ENCODE results near the gene ANKRD12.

ANKRD12 gene

DNA sequence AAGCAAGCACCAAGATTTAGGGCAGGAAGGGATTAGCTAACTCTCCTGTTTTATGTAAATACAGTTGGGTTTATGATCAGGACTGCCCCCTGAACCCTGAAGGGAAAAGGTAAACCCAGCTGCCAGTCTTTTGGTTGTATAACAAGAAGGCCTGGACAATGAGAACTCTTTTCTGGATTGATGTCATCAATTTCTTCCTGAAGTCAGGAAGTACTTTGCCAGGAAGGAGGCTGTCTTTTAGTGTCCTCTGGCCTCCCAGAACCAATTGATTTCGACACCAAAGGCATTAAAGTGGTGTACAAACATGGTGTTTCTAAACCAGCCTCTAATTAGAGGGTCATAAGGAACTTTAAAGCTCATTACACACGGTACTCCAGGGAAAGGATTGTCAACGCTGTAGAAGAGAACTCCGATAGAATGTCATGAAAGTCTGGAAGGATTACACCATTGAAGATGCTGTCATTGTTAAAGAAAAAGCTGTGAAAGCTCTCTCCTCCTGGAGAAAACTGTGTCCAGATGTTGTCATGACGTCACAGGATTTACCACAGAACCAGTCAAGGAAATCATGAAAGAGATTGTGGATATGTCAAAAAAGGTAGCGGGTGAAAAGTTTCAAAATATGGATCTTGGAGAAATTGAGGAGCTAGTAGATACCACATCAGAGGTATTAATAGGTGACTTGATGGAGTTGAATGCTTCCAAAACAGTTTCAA is 78.8 kb downstream of the ANKRD12 start:
- DNase-seq (ENCODE audit: low read depth), result no peak
- TF ChIP-seq, protein P1, sequence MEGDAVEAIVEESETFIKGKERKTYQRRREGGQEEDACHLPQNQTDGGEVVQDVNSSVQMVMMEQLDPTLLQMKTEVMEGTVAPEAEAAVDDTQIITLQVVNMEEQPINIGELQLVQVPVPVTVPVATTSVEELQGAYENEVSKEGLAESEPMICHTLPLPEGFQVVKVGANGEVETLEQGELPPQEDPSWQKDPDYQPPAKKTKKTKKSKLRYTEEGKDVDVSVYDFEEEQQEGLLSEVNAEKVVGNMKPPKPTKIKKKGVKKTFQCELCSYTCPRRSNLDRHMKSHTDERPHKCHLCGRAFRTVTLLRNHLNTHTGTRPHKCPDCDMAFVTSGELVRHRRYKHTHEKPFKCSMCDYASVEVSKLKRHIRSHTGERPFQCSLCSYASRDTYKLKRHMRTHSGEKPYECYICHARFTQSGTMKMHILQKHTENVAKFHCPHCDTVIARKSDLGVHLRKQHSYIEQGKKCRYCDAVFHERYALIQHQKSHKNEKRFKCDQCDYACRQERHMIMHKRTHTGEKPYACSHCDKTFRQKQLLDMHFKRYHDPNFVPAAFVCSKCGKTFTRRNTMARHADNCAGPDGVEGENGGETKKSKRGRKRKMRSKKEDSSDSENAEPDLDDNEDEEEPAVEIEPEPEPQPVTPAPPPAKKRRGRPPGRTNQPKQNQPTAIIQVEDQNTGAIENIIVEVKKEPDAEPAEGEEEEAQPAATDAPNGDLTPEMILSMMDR (IDR thresholded peaks at IDR 0.05; ENCODE audit: low read depth, low read length, missing control alignments), result no peak
- no peak overlapping the region for H3K4me3 ChIP-seq (ENCODE audit: low read depth, low read length)

DNA sequence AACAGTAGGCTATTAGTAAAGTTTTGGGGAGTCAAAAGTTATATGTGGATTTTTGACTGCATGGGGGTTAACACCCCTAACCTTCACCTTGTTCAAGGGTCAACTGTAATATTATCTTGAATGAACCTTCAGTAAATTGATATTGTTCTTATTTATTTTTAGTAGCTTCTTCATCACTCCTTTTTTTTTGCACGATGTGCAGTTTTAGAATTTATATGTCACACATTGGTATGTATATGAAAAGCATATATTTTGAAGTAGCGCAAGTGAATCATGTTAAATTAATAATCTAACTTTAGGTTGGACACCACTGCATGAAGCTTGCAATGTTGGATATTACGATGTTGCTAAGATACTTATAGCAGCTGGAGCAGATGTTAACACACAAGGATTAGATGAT is 79.9 kb downstream of the ANKRD12 start:
- TF ChIP-seq, protein P1 (IDR thresholded peaks at IDR 0.05; ENCODE audit: low read depth, low read length, missing control alignments), result no peak
- H3K4me3 ChIP-seq (ENCODE audit: low read depth, low read length), result no peak overlapping the region
- DNase-seq (ENCODE audit: low read depth), result no peak

DNA sequence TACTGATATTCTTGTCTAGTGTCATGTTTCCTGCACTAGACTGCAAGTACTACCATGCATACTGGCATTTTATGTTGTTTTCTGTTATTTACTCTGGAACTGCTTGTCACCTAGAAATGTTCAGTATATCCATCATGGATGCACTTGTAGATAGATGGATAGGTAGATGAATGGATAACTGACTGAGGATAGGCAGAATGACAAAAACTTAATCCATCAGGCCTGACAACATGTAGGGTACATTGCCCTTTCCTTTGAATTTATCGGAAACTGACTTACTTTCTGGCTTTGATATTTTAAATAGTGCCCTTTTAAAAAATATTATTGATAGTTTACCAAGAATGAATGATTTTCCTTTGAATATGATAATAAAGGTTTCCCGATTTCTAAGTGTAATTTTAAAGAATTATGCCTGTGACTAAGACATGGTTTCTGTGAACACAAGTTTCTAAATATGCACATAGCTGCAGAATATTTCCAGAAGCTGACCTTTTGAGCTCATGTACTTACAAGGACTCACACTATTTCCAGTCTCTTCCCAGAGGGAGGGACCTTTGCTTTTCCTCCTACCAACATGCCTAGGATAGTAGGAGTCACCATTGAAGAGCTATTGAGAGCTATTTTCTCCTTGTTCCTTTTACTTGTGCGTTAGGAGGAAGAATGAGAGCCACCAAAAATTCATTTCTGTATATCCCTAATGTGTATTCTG is 81.3 kb downstream of the ANKRD12 start:
- H3K4me3 ChIP-seq (ENCODE audit: low read depth, low read length), result no peak overlapping the region
- TF ChIP-seq, protein P1 (IDR thresholded peaks at IDR 0.05; ENCODE audit: low read depth, low read length, missing control alignments), result no peak
- no peak for DNase-seq (ENCODE audit: low read depth)

DNA sequence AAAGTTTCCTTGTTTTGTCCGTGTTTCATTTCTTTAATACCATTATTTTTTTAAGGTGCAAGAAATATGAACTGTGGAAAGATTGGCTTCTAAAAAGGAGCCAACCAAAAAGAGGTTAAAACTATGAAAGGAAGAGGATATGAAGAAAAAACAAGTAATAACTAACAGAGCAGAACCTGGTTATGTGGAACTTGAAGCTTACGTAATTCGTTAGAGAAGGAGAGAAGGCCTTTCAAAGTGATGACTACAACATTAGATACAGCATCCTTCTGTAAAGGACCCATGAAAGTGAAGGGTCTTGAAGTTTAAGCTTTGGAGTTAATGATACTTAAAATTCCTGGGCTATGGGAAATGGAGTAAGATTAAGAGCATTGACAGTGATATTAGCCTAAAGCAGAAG is 84.5 kb downstream of the ANKRD12 start:
- TF ChIP-seq, protein P1 (IDR thresholded peaks at IDR 0.05; ENCODE audit: low read depth, low read length, missing control alignments), result no peak
- H3K4me3 ChIP-seq (ENCODE audit: low read depth, low read length), result no peak overlapping the region
- no peak for DNase-seq (ENCODE audit: low read depth)

DNA sequence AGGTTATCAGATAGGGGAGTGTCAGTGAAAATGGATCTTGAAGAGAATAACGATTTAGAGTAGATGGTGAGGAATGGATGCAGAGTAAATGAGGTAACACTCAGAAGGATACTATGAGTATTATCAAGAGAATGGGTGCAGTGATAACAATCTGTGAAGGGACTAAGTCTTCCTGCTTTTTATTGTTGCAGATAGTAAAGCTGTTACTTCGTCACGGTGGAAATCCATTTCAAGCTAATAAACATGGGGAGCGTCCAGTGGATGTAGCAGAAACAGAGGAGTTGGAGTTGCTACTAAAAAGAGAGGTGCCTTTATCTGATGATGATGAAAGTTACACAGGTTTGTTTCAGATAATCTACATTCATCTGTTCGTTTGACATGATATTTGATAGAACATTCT is 85.1 kb downstream of the ANKRD12 start:
- H3K4me3 ChIP-seq (ENCODE audit: low read depth, low read length), result no peak overlapping the region
- DNase-seq (ENCODE audit: low read depth), result no peak
- TF ChIP-seq, protein P1 (IDR thresholded peaks at IDR 0.05; ENCODE audit: low read depth, low read length, missing control alignments), result no peak

DNA sequence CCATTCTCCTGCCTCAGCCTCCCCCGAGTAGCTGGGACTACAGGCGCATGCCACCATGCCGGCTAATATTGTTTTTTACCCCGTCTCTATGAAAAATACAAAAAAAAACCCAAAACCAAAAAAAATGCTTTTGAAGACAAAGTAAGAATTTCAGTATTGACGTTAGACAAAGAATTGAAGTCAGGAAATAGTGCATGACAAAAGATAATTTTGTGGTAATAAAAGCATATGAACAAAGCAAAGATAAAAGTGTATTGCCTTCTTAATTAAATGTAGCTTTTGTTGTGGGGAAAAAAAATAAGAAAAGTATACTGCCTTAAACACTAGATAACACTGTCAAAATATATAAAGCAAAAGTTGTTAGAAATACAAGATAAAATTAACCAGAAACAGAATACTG is 86.8 kb downstream of the ANKRD12 start:
- TF ChIP-seq, protein P1 (IDR thresholded peaks at IDR 0.05; ENCODE audit: low read depth, low read length, missing control alignments), result no peak
- no peak for DNase-seq (ENCODE audit: low read depth)
- H3K4me3 ChIP-seq (ENCODE audit: low read depth, low read length), result no peak overlapping the region
